Loucy (cell line): ENCODE data around the gene PNPLA1.

Experiments used
- H2AFZ ChIP-seq: fragments of 200-600 bp; sonication (generic); 2 replicates; pipeline ENCODE4 v1.6.0; 2016; ENCODE audit warnings: antibody characterized with exemption, mild to moderate bottlenecking, low read length, moderate library complexity
- H3F3A ChIP-seq: fragments of 200-600 bp; 2 replicates; pipeline ENCODE4 v1.6.0; 2016; ENCODE audit warnings: antibody characterized with exemption, low read depth, mild to moderate bottlenecking
- H3K27me3 ChIP-seq: fragments of 200-600 bp; sonication (generic); 2 replicates; pipeline ENCODE4 v1.6.1; 2014; ENCODE audit warnings: low read length, mild to moderate bottlenecking; ENCODE audit not compliant: insufficient read depth, poor library complexity, severe bottlenecking
- H3K36me3 ChIP-seq: fragments of 200-600 bp; sonication (generic); 2 replicates; pipeline ENCODE4 v1.6.1; 2016; ENCODE audit warnings: low read length; ENCODE audit not compliant: insufficient read depth
- H3K4me1 ChIP-seq: fragments of 200-600 bp; sonication (generic); 2 replicates; pipeline ENCODE4 v1.5.1; 2014; ENCODE audit warnings: low read length, mild to moderate bottlenecking; ENCODE audit not compliant: insufficient read depth, poor library complexity, severe bottlenecking
- H3K4me2 ChIP-seq: fragments of 200-600 bp; sonication (generic); 2 replicates; pipeline ENCODE4 v1.6.0; 2014; ENCODE audit warnings: antibody characterized with exemption, low read length, low read depth, mild to moderate bottlenecking; ENCODE audit not compliant: poor library complexity, severe bottlenecking
- H3K4me3 ChIP-seq: fragments of 200-600 bp; sonication (generic); 2 replicates; pipeline ENCODE4 v1.5.1; 2014; ENCODE audit warnings: low read length, mild to moderate bottlenecking, mixed read lengths; ENCODE audit not compliant: poor library complexity, severe bottlenecking
- H3K79me2 ChIP-seq: fragments of 200-600 bp; sonication (generic); 2 replicates; pipeline ENCODE4 v1.6.1; 2014; ENCODE audit warnings: low read length; ENCODE audit not compliant: insufficient read depth
- H3K9ac ChIP-seq: fragments of 200-600 bp; sonication (generic); 2 replicates; pipeline ENCODE4 v1.6.0; 2014; ENCODE audit warnings: mild to moderate bottlenecking, low read depth, low read length, moderate library complexity; ENCODE audit not compliant: poor library complexity, severe bottlenecking
- H3K9me2 ChIP-seq: fragments of 200-600 bp; sonication (generic); replicated peaks from 2 replicates; pipeline ENCODE4 v1.6.1; 2016; ENCODE audit warnings: low read depth, low read length, mixed read lengths
- H3K9me3 ChIP-seq: fragments of 200-600 bp; sonication (generic); 2 replicates; pipeline ENCODE4 v1.6.1; 2014; ENCODE audit warnings: mild to moderate bottlenecking, antibody characterized with exemption, low read length, low read depth; ENCODE audit not compliant: insufficient read depth
- H4K20me1 ChIP-seq: fragments of 200-600 bp; sonication (generic); 2 replicates; pipeline ENCODE4 v1.6.0; 2014; ENCODE audit warnings: antibody characterized with exemption, low read length, mild to moderate bottlenecking; ENCODE audit not compliant: insufficient read depth, poor library complexity, severe bottlenecking
- CTCF ChIP-seq: fragments of 200-600 bp; sonication (generic); conservative IDR thresholded peaks from 2 replicates; pipeline ENCODE4 v1.5.1; 2014; ENCODE audit warnings: mild to moderate bottlenecking, antibody characterized with exemption, low read length
- EZH2phosphoT487 ChIP-seq: fragments of 200-600 bp; IDR thresholded peaks from 2 replicates; pipeline ENCODE4 v1.6.1; 2018; ENCODE audit warnings: antibody characterized with exemption, mild to moderate bottlenecking, moderate library complexity, borderline replicate concordance

Gene PNPLA1

GRCh38 chr6:36272234-36272633 is 2.4 kb downstream of the PNPLA1 start:
- Histone ChIP-seq H3F3A (no peaks in the 10 kb centered on the region), H3K9me2 (no peaks in the 10 kb centered on the region), H2AFZ (no peak overlapping the region), H3K4me1 (no peaks in the 10 kb centered on the region), H3K4me3 (no peak overlapping the region), H3K27me3 (no peaks in the 10 kb centered on the region), H3K4me2 (no peak overlapping the region), H3K9me3 (no peaks in the 10 kb centered on the region), H3K9ac (no peak overlapping the region), H3K36me3 (no peaks in the 10 kb centered on the region), H4K20me1 (no peaks in the 10 kb centered on the region), H3K79me2 (no peaks in the 10 kb centered on the region)
- TF ChIP-seq EZH2phosphoT487 (no peak), CTCF (no peak)

DNA sequence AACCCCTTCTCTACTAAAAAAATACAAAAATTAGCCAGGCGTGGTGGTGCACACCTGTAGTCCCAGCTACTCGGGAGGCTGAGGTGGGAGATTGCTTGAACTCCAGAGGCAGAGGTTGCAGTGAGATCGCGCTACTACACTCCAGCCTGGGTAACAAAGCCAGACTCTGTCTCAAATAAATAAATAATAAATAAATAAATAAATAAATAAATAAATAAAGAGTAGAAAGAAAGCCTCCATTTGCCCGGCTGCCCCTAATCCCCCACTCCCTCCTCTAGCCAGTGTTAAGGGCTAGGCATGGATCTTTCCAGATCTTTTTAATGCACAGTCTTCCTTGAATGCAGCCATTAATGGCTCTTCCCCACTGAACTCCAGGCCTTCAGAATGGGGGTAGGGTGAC is 3.2 kb downstream of the PNPLA1 start:
- Histone ChIP-seq H2AFZ (no peak overlapping the region), H3K27me3 (no peaks in the 10 kb centered on the region), H3K4me1 (no peaks in the 10 kb centered on the region), H3K36me3 (no peaks in the 10 kb centered on the region), H3K4me2 (no peak overlapping the region), H3K4me3 (no peak overlapping the region), H3K79me2 (no peaks in the 10 kb centered on the region), H3K9me2 (no peaks in the 10 kb centered on the region), H3K9ac (no peak overlapping the region), H3F3A (no peaks in the 10 kb centered on the region), H3K9me3 (no peaks in the 10 kb centered on the region), H4K20me1 (no peaks in the 10 kb centered on the region)
- TF ChIP-seq EZH2phosphoT487: no peak
- TF ChIP-seq CTCF: no peak

- no peak overlapping the region for H2AFZ ChIP-seq
- no peaks in the 10 kb centered on the region for H3K9me2 ChIP-seq
- H3K27me3 ChIP-seq: no peaks in the 10 kb centered on the region
- H4K20me1 ChIP-seq: no peaks in the 10 kb centered on the region
- H3K4me2 ChIP-seq: no peak overlapping the region
- TF ChIP-seq EZH2phosphoT487 (no peak), CTCF (no peak)
- no peak overlapping the region for H3K4me3 ChIP-seq
- H3K79me2 ChIP-seq: no peaks in the 10 kb centered on the region
- no peaks in the 10 kb centered on the region for H3K36me3 ChIP-seq
- H3K9me3 ChIP-seq: no peaks in the 10 kb centered on the region
- no peak overlapping the region for H3K9ac ChIP-seq
- H3F3A ChIP-seq: no peaks in the 10 kb centered on the region
- H3K4me1 ChIP-seq: no peaks in the 10 kb centered on the region
Measured at GRCh38 chr6:36273802-36274514, 4.1 kb downstream of the PNPLA1 start.
